ENCODE results near the gene IL18RAP.

DNA sequence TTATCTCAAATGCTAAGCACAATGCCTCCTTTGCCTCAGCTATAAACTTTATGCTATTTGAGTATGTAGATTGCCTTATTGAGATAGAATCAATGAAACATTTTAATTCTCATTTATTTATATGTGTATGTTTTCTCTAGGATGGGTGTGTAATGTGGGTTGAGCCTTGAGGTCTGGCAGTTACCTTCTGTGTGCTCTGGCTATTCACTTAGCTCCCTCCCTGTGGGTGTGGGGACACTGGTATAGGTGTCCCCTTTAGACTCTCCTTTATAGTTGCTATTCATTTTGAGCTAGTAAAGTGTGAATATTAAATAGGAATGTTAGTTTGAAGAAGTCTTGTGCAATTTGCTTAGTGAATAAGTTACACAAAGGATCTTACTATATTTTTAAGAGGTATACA, 51.8 kb downstream of the IL18RAP start:
- TF ChIP-seq, protein P1, sequence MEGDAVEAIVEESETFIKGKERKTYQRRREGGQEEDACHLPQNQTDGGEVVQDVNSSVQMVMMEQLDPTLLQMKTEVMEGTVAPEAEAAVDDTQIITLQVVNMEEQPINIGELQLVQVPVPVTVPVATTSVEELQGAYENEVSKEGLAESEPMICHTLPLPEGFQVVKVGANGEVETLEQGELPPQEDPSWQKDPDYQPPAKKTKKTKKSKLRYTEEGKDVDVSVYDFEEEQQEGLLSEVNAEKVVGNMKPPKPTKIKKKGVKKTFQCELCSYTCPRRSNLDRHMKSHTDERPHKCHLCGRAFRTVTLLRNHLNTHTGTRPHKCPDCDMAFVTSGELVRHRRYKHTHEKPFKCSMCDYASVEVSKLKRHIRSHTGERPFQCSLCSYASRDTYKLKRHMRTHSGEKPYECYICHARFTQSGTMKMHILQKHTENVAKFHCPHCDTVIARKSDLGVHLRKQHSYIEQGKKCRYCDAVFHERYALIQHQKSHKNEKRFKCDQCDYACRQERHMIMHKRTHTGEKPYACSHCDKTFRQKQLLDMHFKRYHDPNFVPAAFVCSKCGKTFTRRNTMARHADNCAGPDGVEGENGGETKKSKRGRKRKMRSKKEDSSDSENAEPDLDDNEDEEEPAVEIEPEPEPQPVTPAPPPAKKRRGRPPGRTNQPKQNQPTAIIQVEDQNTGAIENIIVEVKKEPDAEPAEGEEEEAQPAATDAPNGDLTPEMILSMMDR (IDR thresholded peaks at IDR 0.05), result no peak
- no peak for TF ChIP-seq POLR2A (IDR thresholded peaks at IDR 0.05)
